ENCODE results near the gene CALCOCO2.
A peak's percentile ranks its signal among the peaks of the same experiment; 100 is the strongest.
"Not testable (repeated sequence)": the region's sequence is repeated elsewhere in the genome, so short reads cannot be mapped to it uniquely, and the experiment has no call there.

CALCOCO2 gene

GRCh38 chr17:48835971-48836370, 5.1 kb downstream of the CALCOCO2 start:
- H4K20me1 ChIP-seq (ENCODE audit: insufficient read depth, low read length, poor library complexity, severe bottlenecking), result peaks cover 5% of the 10 kb centered on the region
- peak overlapping the region; percentile 53 for H3K4me2 ChIP-seq (ENCODE audit: low read depth, low read length, poor library complexity, severe bottlenecking)
- H3K9me2 ChIP-seq (replicated peaks; ENCODE audit: low read depth, low read length), result no peaks in the 10 kb centered on the region
- peaks cover 70% of the 10 kb centered on the region for H3K4me1 ChIP-seq (ENCODE audit: insufficient read depth, low read length, poor library complexity, severe bottlenecking)
- peaks cover 12% of the 10 kb centered on the region; the same call in 1 of the 2 replicates for H3F3A ChIP-seq (ENCODE audit: low read depth)
- H3K36me3 ChIP-seq (ENCODE audit: insufficient read depth, low read length), result no peaks in the 10 kb centered on the region
- no peak overlapping the region for H2AFZ ChIP-seq (ENCODE audit: low read length)
- TF ChIP-seq CTCF (conservative IDR thresholded peaks at IDR 0.05; ENCODE audit: low read length) (no peak), EZH2phosphoT487 (IDR thresholded peaks at IDR 0.05; ENCODE audit: borderline replicate concordance) (no peak)
- H3K9ac ChIP-seq (ENCODE audit: low read depth, low read length, poor library complexity, severe bottlenecking), result peak overlapping the region; percentile 5
- peak overlapping the region; percentile 30 for H3K4me3 ChIP-seq (ENCODE audit: low read length, poor library complexity, severe bottlenecking)
- H3K79me2 ChIP-seq (ENCODE audit: insufficient read depth, low read length), result peaks cover 66% of the 10 kb centered on the region
- H3K9me3 ChIP-seq (ENCODE audit: insufficient read depth, low read depth, low read length), result no peaks in the 10 kb centered on the region
- no peaks in the 10 kb centered on the region for H3K27me3 ChIP-seq (ENCODE audit: insufficient read depth, low read length, poor library complexity, severe bottlenecking)

GRCh38 chr17:48837458-48837857, 6.6 kb downstream of the CALCOCO2 start:
- not testable (repeated sequence) for H3K9me3 ChIP-seq (ENCODE audit: insufficient read depth, low read depth, low read length); H3K27me3 ChIP-seq (ENCODE audit: insufficient read depth, low read length, poor library complexity, severe bottlenecking); H3K36me3 ChIP-seq (ENCODE audit: insufficient read depth, low read length); H3K9me2 ChIP-seq (replicated peaks; ENCODE audit: low read depth, low read length); H4K20me1 ChIP-seq (ENCODE audit: insufficient read depth, low read length, poor library complexity, severe bottlenecking)
- Histone ChIP-seq H3F3A (ENCODE audit: low read depth) (peaks cover 12% of the 10 kb centered on the region; the same call in 1 of the 2 replicates), H3K4me3 (ENCODE audit: low read length, poor library complexity, severe bottlenecking) (peak overlapping the region; percentile 62), H3K9ac (ENCODE audit: low read depth, low read length, poor library complexity, severe bottlenecking) (peak overlapping the region; percentile 52), H3K79me2 (ENCODE audit: insufficient read depth, low read length) (peaks cover 53% of the 10 kb centered on the region), H3K4me1 (ENCODE audit: insufficient read depth, low read length, poor library complexity, severe bottlenecking) (peaks cover 68% of the 10 kb centered on the region), H3K4me2 (ENCODE audit: low read depth, low read length, poor library complexity, severe bottlenecking) (peak overlapping the region; percentile 63), H2AFZ (ENCODE audit: low read length) (0 out of 2 replicates have a peak overlapping the region, but pooled peaks have one; percentile 1)

GRCh38 chr17:48840441-48840840, 9.6 kb downstream of the CALCOCO2 start:
- H3K9me3 ChIP-seq (ENCODE audit: insufficient read depth, low read depth, low read length), result no peaks in the 10 kb centered on the region
- peaks cover 11% of the 10 kb centered on the region; the same call in 1 of the 2 replicates for H3K36me3 ChIP-seq (ENCODE audit: insufficient read depth, low read length)
- H3K9me2 ChIP-seq (replicated peaks; ENCODE audit: low read depth, low read length), result no peaks in the 10 kb centered on the region
- no peak overlapping the region for H2AFZ ChIP-seq (ENCODE audit: low read length)
- no peak for TF ChIP-seq CTCF (conservative IDR thresholded peaks at IDR 0.05; ENCODE audit: low read length)
- no peak for TF ChIP-seq EZH2phosphoT487 (IDR thresholded peaks at IDR 0.05; ENCODE audit: borderline replicate concordance)
- no peaks in the 10 kb centered on the region for H3K27me3 ChIP-seq (ENCODE audit: insufficient read depth, low read length, poor library complexity, severe bottlenecking)
- peak overlapping the region; percentile 39 for H3K9ac ChIP-seq (ENCODE audit: low read depth, low read length, poor library complexity, severe bottlenecking)
- peak overlapping the region; percentile 66 for H3K4me2 ChIP-seq (ENCODE audit: low read depth, low read length, poor library complexity, severe bottlenecking)
- H3K4me3 ChIP-seq (ENCODE audit: low read length, poor library complexity, severe bottlenecking), result peak overlapping the region; percentile 59
- peaks cover 12% of the 10 kb centered on the region; the same call in 1 of the 2 replicates for H3F3A ChIP-seq (ENCODE audit: low read depth)
- H3K79me2 ChIP-seq (ENCODE audit: insufficient read depth, low read length), result peaks cover 31% of the 10 kb centered on the region
- no peaks in the 10 kb centered on the region for H4K20me1 ChIP-seq (ENCODE audit: insufficient read depth, low read length, poor library complexity, severe bottlenecking)
- H3K4me1 ChIP-seq (ENCODE audit: insufficient read depth, low read length, poor library complexity, severe bottlenecking), result peaks cover 45% of the 10 kb centered on the region

- Histone ChIP-seq H3K4me2 (ENCODE audit: low read depth, low read length, poor library complexity, severe bottlenecking) (peak overlapping the region; percentile 66), H3K79me2 (ENCODE audit: insufficient read depth, low read length) (peaks cover 31% of the 10 kb centered on the region), H3K9me2 (replicated peaks; ENCODE audit: low read depth, low read length) (no peaks in the 10 kb centered on the region), H3K27me3 (ENCODE audit: insufficient read depth, low read length, poor library complexity, severe bottlenecking) (no peaks in the 10 kb centered on the region), H3K9me3 (ENCODE audit: insufficient read depth, low read depth, low read length) (no peaks in the 10 kb centered on the region), H2AFZ (ENCODE audit: low read length) (no peak overlapping the region), H3K4me1 (ENCODE audit: insufficient read depth, low read length, poor library complexity, severe bottlenecking) (peaks cover 38% of the 10 kb centered on the region), H3K9ac (ENCODE audit: low read depth, low read length, poor library complexity, severe bottlenecking) (peak overlapping the region; percentile 39), H3K36me3 (ENCODE audit: insufficient read depth, low read length) (peaks cover 14% of the 10 kb centered on the region; the same call in 1 of the 2 replicates), H3F3A (ENCODE audit: low read depth) (peaks cover 12% of the 10 kb centered on the region; the same call in 1 of the 2 replicates), H3K4me3 (ENCODE audit: low read length, poor library complexity, severe bottlenecking) (peak overlapping the region; percentile 59), H4K20me1 (ENCODE audit: insufficient read depth, low read length, poor library complexity, severe bottlenecking) (no peaks in the 10 kb centered on the region)
- TF ChIP-seq CTCF (conservative IDR thresholded peaks at IDR 0.05; ENCODE audit: low read length) (no peak), EZH2phosphoT487 (IDR thresholded peaks at IDR 0.05; ENCODE audit: borderline replicate concordance) (no peak)
These were observed 10.6 kb downstream of the CALCOCO2 start for GRCh38 chr17:48841395-48841831.
